GM10248 (cell line): ENCODE measurements around the gene RFX8.
"Not testable (repeated sequence)": the region's sequence is repeated elsewhere in the genome, so short reads cannot be mapped to it uniquely, and the experiment has no call there.

Experiments
- CTCF ChIA-PET: fragments of 300-600 bp; sonication (Branson Sonifier 250); formaldehyde crosslinking; extraction: SDS; loops from one replicate; lab custom pipeline; 2021; ENCODE audit warnings: antibody characterized with exemption; lab: Yijun Ruan, JAX
- POLR2A ChIA-PET: fragments of 350-650 bp; sonication (Branson Sonifier 250); formaldehyde crosslinking; extraction: SDS; loops from one replicate; lab custom pipeline; 2020; ENCODE audit warnings: antibody characterized with exemption; lab: Yijun Ruan, JAX
- DNase-seq: peaks from one replicate; pipeline ENCODE4 v3.0.0; 2012; ENCODE audit errors: extremely low spot score
- TF ChIP-seq, protein P1 (sequence below): IDR thresholded peaks from 2 replicates; pipeline ENCODE4 v1.5.1; 2012; ENCODE audit warnings: mild to moderate bottlenecking, low read depth; ENCODE audit errors: extremely low read depth, missing control alignments, control extremely low read depth

The RFX8 gene

DNA sequence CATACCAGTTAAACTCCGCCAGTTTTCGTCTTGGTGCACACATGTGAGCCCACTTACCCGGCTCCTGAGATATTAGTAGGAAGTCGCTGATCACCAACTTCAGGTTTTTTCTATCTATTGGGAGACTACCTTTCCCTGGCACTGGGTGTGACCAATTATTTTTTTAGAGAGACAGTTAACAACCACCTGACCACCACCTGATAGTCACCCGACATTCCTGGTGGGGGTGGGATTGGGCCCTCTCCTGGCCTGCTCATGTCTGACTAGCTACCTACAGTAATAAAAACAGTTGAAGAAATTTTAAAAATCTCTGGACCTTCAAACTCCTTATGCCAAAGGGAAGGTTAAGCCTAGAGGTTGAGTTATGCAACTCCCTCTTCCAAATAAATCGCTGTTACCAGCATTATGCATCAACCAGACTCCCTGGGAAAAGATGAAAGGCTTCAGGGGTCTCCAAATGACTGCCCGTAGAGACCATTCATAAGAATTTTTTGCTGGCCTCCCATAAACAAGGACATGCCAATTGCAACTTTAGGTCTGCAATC, 115.4 kb downstream of the RFX8 start:
- POLR2A ChIA-PET: no interaction called here
- TF ChIP-seq, protein P1, sequence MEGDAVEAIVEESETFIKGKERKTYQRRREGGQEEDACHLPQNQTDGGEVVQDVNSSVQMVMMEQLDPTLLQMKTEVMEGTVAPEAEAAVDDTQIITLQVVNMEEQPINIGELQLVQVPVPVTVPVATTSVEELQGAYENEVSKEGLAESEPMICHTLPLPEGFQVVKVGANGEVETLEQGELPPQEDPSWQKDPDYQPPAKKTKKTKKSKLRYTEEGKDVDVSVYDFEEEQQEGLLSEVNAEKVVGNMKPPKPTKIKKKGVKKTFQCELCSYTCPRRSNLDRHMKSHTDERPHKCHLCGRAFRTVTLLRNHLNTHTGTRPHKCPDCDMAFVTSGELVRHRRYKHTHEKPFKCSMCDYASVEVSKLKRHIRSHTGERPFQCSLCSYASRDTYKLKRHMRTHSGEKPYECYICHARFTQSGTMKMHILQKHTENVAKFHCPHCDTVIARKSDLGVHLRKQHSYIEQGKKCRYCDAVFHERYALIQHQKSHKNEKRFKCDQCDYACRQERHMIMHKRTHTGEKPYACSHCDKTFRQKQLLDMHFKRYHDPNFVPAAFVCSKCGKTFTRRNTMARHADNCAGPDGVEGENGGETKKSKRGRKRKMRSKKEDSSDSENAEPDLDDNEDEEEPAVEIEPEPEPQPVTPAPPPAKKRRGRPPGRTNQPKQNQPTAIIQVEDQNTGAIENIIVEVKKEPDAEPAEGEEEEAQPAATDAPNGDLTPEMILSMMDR: no peak
- CTCF ChIA-PET: interaction anchor here (3.7 kb wide), 1 partner anchor 16 kb away, joined by 14 read pairs; no protein-coding TSS in a partner anchor
- DNase-seq: no peak

DNA sequence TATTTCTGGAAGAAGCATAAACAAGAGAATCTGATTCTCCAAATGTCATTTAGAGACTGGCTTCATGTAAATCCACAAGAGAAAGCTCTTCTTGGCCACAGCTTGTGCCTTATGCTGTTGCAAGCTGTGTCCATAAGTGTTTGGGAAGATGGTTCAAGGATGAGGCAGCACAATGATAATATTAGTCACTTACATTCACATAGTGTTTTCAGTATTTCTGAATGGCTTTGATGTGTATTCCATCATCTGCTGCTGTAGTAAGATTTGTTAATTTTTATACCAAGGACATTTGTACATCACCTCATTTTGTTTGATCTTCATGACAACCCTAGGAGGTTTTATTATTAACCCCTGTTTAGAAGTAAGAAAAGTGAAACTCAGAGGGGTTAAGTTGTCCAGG, 117.5 kb downstream of the RFX8 start:
- ChIA-PET CTCF (interaction anchor here (1.1 to 1.3 kb wide), 2 partner anchors 8 to 17 kb away, joined by 3 read pairs; no protein-coding TSS in a partner anchor), POLR2A (no interaction called here)
- TF ChIP-seq, protein P1: no peak
- DNase-seq: no peak

DNA sequence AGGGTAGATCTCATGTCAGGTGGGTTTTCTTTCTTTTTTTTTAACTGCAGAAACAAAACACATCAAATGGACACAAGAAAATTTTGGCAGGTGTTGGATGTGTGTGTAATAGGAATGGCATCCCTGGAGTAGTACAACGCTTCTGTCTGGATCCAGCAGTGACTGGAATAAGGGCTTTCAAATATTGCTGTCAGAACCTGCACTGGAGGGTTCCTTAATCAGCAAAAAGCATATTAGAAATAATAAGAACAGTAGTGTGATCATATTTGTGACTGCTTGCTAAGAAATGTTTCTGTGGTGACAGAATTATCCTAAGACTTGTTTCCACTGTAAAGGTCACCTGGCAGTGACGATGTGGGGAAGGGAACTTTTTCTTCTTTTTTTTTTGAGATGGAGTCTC, 118.4 kb downstream of the RFX8 start:
- POLR2A ChIA-PET: no interaction called here
- no peak for DNase-seq
- CTCF ChIA-PET: interaction anchor here (0.8 kb wide), 1 partner anchor 10 kb away, joined by 3 read pairs; no protein-coding TSS in a partner anchor
- TF ChIP-seq, protein P1: no peak

DNA sequence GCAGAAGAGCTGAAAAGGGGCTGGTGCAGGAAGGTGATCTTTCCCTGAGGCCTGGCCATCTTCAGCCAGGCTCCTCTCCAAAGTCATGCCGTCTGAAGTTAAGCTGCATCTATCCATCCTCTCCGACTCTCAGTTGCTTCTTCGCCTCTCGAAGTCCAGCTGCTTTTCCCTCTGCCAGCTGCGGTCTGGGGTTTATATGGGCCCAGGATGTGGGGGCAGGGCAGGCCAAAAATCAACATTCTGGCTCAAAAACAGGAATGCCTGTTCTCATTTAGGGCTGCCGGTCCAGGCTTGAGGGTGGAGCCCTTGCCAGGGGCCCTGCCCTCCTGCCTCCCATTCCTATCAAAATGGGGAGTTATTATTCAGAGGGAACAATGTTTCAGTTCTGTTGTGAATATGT, 118.9 kb downstream of the RFX8 start:
- ChIA-PET CTCF (interaction anchor here (0.8 kb wide), 1 partner anchor 10 kb away, joined by 3 read pairs; no protein-coding TSS in a partner anchor), POLR2A (no interaction called here)
- TF ChIP-seq, protein P1: no peak
- no peak for DNase-seq

DNA sequence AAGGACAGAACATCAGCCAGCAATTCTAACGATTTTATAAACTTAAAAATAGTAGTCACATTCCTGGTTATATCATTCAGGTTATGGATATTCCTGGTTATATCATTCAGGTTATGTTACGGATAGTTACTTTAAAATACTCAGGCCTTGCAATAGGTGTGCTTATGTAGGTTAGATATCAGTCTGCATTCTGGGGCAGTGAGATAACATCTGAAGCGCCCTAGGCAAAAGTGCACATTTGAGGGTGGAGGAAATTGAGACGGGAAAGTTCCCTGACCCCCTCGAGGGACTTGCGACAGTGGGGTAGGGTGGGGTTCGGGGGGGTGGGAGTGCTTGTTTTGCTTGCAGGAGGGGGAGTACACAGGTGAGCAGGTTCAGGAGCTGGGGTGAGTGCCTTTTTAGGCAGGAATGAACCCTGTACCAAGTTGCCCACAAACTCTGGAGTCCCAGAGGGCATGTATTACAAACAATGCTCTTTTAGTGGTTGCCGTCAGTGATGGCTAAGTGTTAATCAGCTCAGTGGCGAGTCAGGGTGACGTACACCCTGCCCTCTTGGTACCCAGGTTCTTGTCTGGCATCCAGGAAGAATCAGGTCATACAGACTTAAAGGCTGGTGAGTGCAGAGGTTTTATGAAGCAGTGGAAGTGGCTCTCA, 119.4 kb downstream of the RFX8 start:
- TF ChIP-seq, protein P1: no peak
- ChIA-PET POLR2A (no interaction called here), CTCF (interaction anchor here (0.8 kb wide), 1 partner anchor 9 kb away, joined by 3 read pairs; no protein-coding TSS in a partner anchor)
- no peak for DNase-seq

DNA sequence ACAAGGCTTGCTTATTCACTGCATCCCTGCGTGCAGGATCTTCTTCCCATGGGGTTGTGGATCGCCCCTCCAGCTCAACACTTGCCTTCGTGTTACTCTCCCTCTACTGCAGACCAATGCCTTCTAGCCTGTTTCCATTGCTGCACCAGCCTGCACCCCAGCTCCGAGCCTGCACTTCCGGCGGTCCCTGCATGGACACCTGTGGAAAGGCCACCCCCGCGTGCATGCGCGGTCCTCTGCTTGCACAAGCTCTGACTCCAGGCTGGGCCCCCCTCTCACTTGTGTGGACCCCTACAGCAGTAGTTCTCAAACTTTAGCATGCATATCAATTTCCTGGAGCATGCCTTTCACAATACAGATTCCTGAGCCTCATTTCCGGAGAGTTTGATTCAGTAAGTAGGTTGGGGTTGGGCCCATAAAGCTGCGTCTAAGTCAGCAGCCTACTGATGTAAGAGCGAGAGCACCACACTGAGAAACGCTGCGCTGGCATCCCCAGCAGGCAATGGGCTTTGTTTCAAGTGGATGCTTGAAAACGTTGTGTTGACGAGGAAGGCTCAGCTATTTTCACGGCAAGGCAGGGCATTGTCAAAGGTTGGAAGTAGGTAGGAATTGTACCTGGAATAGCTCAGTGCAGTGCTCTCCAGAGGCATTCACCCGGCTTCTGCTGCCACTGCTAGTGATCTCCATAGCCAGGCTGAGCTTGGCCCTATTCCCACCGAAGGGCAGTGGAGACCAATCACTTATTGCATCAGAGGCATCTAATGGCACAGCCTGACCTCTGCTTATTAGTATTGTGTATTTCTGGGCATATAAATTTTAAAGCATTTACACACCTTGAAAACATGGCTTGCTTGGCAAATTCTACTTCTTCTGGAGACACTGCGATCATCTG, 120.2 kb downstream of the RFX8 start:
- DNase-seq: no peak
- ChIA-PET POLR2A (no interaction called here), CTCF (interaction anchor here (1.4 to 2.4 kb wide), 3 partner anchors 10 to 19 kb away, joined by 4 to 11 read pairs (median 4); no protein-coding TSS in a partner anchor)
- TF ChIP-seq, protein P1: no peak

DNA sequence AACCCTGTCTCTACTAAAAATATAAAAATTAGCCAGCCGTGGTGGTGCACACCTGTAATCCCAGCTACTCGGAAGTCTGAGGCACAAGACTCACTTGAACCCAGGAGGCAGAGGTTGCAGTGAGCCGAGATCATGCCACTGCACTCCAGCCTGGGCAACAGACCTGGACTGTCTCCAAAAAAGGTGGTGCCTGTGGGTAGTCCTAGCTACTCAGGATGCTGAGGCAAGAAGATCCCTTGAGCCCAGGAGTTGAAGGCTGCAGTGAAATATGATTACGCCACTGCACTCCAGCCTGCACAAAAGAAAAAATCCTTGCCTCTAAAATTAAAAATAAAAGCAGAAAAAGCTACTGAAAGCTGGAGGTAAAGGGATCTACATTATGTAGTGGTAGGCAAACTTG, 122.3 kb downstream of the RFX8 start:
- POLR2A ChIA-PET, DNase-seq: not testable (repeated sequence)
- CTCF ChIA-PET: interaction anchor here (1.5 to 2.4 kb wide), 2 partner anchors 10 kb away, joined by 4 to 11 read pairs; no protein-coding TSS in a partner anchor
